Keratinocyte (primary cell): ENCODE measurements around the gene KRT77. TPM values are rescaled to one million over a fixed set of nuclear protein-coding genes. Genes with fewer than 3 reads are reported as not detected.

Source experiments
- DNase-seq: peaks from one replicate; pipeline ENCODE4 v3.0.0-alpha.2; 2011; ENCODE audit warnings: low read depth, missing footprints, low spot score
- FAIRE-seq: peaks from 2 replicates; lab custom pipeline; 2011; peaks lifted over from hg19 to GRCh38; lab: Jason Lieb, UNC
- H2AFZ ChIP-seq: 2 replicates; pipeline ENCODE4 v1.6.0; 2012; ENCODE audit warnings: low read length, control low read depth, inconsistent platforms; ENCODE audit not compliant: control insufficient read depth
- H3K27ac ChIP-seq: 2 replicates; pipeline ENCODE4 v1.5.1; 2011; ENCODE audit warnings: low read length; ENCODE audit not compliant: control insufficient read depth, insufficient read depth
- H3K27me3 ChIP-seq: 3 replicates; pipeline ENCODE4 v1.6.0; 2011; ENCODE audit warnings: low read length; ENCODE audit not compliant: control insufficient read depth, insufficient read depth; ENCODE audit errors: extremely low read depth
- H3K36me3 ChIP-seq, 2 experiments: 2 replicates in 1 of 2; 3 replicates in 1 of 2; pipeline ENCODE4 v1.5.1; 2011; ENCODE audit warnings: low read length in 2 of 2, mild to moderate bottlenecking in 1 of 2; ENCODE audit not compliant: control insufficient read depth in 2 of 2, insufficient read depth in 2 of 2; ENCODE audit errors: extremely low read depth in 1 of 2
- H3K4me1 ChIP-seq: 3 replicates; pipeline ENCODE4 v1.5.1; 2011; ENCODE audit warnings: low read length; ENCODE audit not compliant: control insufficient read depth, insufficient read depth; ENCODE audit errors: extremely low read depth
- H3K4me2 ChIP-seq: 3 replicates; pipeline ENCODE4 v1.6.0; 2011; ENCODE audit warnings: low read depth, low read length; ENCODE audit not compliant: control insufficient read depth, insufficient read depth; ENCODE audit errors: extremely low read depth
- H3K4me3 ChIP-seq, 3 experiments: fragments of 200-600 bp in 1 of 3; sonication (generic) in 1 of 3; 2 replicates in 2 of 3; 3 replicates in 1 of 3; pipeline ENCODE4 v1.5.1; 2011 to 2016; ENCODE audit warnings: low read length in 3 of 3, mild to moderate bottlenecking in 3 of 3, control low read depth in 2 of 3, inconsistent platforms in 1 of 3, low read depth in 1 of 3, mixed read lengths in 1 of 3, mixed run types in 1 of 3, moderate library complexity in 1 of 3; ENCODE audit not compliant: control insufficient read depth in 2 of 3, insufficient read depth in 2 of 3; ENCODE audit errors: extremely low read depth in 1 of 3
- H3K79me2 ChIP-seq: 2 replicates; pipeline ENCODE4 v1.6.0; 2012; ENCODE audit warnings: low read length; ENCODE audit not compliant: control insufficient read depth, insufficient read depth
- H3K9ac ChIP-seq: 3 replicates; pipeline ENCODE4 v1.6.0; 2011; ENCODE audit warnings: low read length; ENCODE audit not compliant: control insufficient read depth, insufficient read depth; ENCODE audit errors: extremely low read depth
- H3K9me1 ChIP-seq: 3 replicates; pipeline ENCODE4 v1.6.0; 2011; ENCODE audit warnings: low read length; ENCODE audit not compliant: control insufficient read depth, insufficient read depth; ENCODE audit errors: extremely low read depth
- H3K9me3 ChIP-seq: 2 replicates; pipeline ENCODE4 v1.5.1; 2012; ENCODE audit warnings: low read depth, low read length; ENCODE audit not compliant: control insufficient read depth
- H4K20me1 ChIP-seq: 3 replicates; pipeline ENCODE4 v1.6.0; 2011; ENCODE audit warnings: low read length; ENCODE audit not compliant: control insufficient read depth, insufficient read depth; ENCODE audit errors: extremely low read depth
- EZH2 ChIP-seq: IDR thresholded peaks from one replicate; pipeline ENCODE4 v1.6.1; 2012; ENCODE audit warnings: inconsistent platforms, mild to moderate bottlenecking, low read length, moderate library complexity
- dilution Hi-C: fragments of 300-500 bp; cut with MboI; formaldehyde crosslinking; loops from one replicate; pipeline ENCODE4 v1.7.0; 2020; ENCODE audit warnings: low sequenced_read_pairs; ENCODE audit not compliant: extremely low pct_ligation_motif_present
- polyA plus RNA-seq, 5 experiments: library from polyadenylated mRNA; depleted of rRNA in 3 of 5; stranded (reverse) in 3 of 5; stranded (forward) in 1 of 5; unstranded in 1 of 5; fragments of >200 nt; gene quantifications; 1 replicate in 1 of 5; 2 replicates in 3 of 5; 3 replicates in 1 of 5; pipeline versions ENCODE4 v1.2.1 to v1.2.3, GENCODE V29; 2011 to 2012; ENCODE audit warnings: missing spikeins in 2 of 5, low read depth in 1 of 5, low replicate concordance in 1 of 5
- TF ChIP-seq, protein P1 (sequence below), 3 experiments: IDR thresholded peaks in 1 of 3; conservative IDR thresholded peaks in 1 of 3; optimal IDR thresholded peaks in 1 of 3; 2 replicates in 2 of 3; 3 replicates in 1 of 3; pipeline versions ENCODE3 to v1.5.1; 2011; ENCODE audit warnings: low read length in 3 of 3, mild to moderate bottlenecking in 3 of 3, moderate library complexity in 2 of 3, control low read depth in 1 of 3, inconsistent platforms in 1 of 3; ENCODE audit not compliant: insufficient read depth in 2 of 3; ENCODE audit errors: extremely low read depth in 1 of 3

KRT77 gene
- polyA plus RNA-seq, 1 donor (not counting 4 experiments of a cell fraction or from before 2014, with no cell fraction given) = 1.3 TPM

DNA sequence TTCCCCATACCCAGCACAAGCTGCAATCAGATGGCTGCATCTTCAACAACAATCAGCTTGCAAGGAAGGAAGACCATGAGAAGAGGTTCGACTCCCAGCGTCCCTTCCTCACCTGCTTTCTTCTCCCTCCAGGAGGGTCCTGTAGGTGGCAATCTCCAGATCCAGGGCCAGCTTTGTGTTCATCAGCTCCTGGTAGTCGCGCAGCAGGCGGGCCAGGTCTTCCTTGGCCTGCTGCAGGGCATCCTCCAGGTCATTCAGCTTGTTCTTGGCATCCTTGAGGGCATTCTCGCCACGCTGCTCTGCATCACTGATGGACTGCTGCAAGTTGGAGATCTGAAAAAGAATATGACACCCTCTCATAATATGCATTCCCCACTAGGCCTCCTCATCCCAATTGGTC, 27.2 kb downstream of the KRT77 start:
- Histone ChIP-seq H3K4me2 (no peak overlapping the region), H3K36me3 (no peaks in the 10 kb centered on the region), H3K79me2 (no peaks in the 10 kb centered on the region), H2AFZ (no peak overlapping the region), H4K20me1 (no peaks in the 10 kb centered on the region), H3K9me3 (no peaks in the 10 kb centered on the region), H3K4me3 (no peak overlapping the region), H3K9ac (no peak overlapping the region), H3K9me1 (no peaks in the 10 kb centered on the region), H3K27ac (no peak overlapping the region), H3K4me1 (peaks cover 8% of the 10 kb centered on the region), H3K27me3 (peaks cover 19% of the 10 kb centered on the region)
- TF ChIP-seq EZH2 = no peak
- TF ChIP-seq, protein P1, sequence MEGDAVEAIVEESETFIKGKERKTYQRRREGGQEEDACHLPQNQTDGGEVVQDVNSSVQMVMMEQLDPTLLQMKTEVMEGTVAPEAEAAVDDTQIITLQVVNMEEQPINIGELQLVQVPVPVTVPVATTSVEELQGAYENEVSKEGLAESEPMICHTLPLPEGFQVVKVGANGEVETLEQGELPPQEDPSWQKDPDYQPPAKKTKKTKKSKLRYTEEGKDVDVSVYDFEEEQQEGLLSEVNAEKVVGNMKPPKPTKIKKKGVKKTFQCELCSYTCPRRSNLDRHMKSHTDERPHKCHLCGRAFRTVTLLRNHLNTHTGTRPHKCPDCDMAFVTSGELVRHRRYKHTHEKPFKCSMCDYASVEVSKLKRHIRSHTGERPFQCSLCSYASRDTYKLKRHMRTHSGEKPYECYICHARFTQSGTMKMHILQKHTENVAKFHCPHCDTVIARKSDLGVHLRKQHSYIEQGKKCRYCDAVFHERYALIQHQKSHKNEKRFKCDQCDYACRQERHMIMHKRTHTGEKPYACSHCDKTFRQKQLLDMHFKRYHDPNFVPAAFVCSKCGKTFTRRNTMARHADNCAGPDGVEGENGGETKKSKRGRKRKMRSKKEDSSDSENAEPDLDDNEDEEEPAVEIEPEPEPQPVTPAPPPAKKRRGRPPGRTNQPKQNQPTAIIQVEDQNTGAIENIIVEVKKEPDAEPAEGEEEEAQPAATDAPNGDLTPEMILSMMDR (optimal IDR thresholded peaks at IDR 0.05 in 1 of 3, IDR thresholded peaks at IDR 0.05 in 1 of 3, conservative IDR thresholded peaks at IDR 0.05 in 1 of 3; ENCODE audit: extremely low read depth in 1 of 3, insufficient read depth in 2 of 3, low read length in 3 of 3) = no peak
- dilution Hi-C loops = no loop called here
- DNase-seq = no peak
- FAIRE-seq = no peak

DNA sequence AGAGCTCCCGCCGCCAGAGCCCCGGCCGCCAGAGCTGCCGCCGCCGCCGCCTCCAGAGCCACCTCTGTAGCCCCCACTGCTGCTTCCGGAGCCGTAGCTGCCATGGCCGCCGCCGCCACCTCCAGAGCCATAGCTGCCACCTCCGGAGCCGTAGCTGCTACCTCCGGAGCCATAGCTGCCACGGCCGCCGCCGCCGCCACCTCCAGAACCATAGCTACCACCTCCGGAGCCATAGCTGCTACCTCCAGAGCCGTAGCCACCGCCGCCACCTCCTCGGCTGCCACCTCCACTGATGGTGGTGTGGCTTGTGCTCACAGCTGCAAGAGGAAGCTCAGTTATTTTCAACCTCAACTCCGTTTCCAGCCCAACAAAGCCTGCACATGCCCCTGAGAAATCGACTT, 28.0 kb downstream of the KRT77 start:
- dilution Hi-C loops = no loop called here
- no peak for TF ChIP-seq EZH2
- TF ChIP-seq, protein P1 (optimal IDR thresholded peaks at IDR 0.05 in 1 of 3, IDR thresholded peaks at IDR 0.05 in 1 of 3, conservative IDR thresholded peaks at IDR 0.05 in 1 of 3; ENCODE audit: extremely low read depth in 1 of 3, insufficient read depth in 2 of 3, low read length in 3 of 3) = no peak
- H3K79me2 ChIP-seq = no peaks in the 10 kb centered on the region

More for the DNA sequence above, 28.0 kb downstream of the KRT77 start:
- Histone ChIP-seq H3K4me2 (no peak overlapping the region), H3K9me1 (no peaks in the 10 kb centered on the region), H3K27ac (no peak overlapping the region), H3K27me3 (peaks cover 15% of the 10 kb centered on the region), H3K4me1 (peaks cover 8% of the 10 kb centered on the region), H3K4me3 (no peak overlapping the region), H2AFZ (no peak overlapping the region), H3K9me3 (no peaks in the 10 kb centered on the region), H3K36me3 (no peaks in the 10 kb centered on the region), H4K20me1 (no peaks in the 10 kb centered on the region), H3K9ac (no peak overlapping the region)
- FAIRE-seq = no peak
- no peak for DNase-seq
